ENCODE results near the gene ZHX3.

Gene ZHX3

GRCh38 chr20:41191562-41192500 lies 125.7 kb downstream of the ZHX3 start:
- Histone ChIP-seq H3K27ac (replicated peaks) (no peak overlapping the region), H3K27me3 (ENCODE audit: insufficient read depth, poor library complexity, severe bottlenecking) (no peaks in the 10 kb centered on the region), H3K4me3 (replicated peaks; ENCODE audit: insufficient read depth, low read length) (no peak overlapping the region)
- no peak for TF ChIP-seq POLR2AphosphoS5 (IDR thresholded peaks at IDR 0.05; ENCODE audit: low read depth)
- TF ChIP-seq REST (IDR thresholded peaks at IDR 0.05; ENCODE audit: insufficient replicate concordance, low read depth), result no peak
- no peak for TF ChIP-seq SPI1 (IDR thresholded peaks at IDR 0.05; ENCODE audit: borderline replicate concordance, low read depth)
- no peak for TF ChIP-seq GABPA (IDR thresholded peaks at IDR 0.05; ENCODE audit: low read depth)
- TF ChIP-seq, protein P1, sequence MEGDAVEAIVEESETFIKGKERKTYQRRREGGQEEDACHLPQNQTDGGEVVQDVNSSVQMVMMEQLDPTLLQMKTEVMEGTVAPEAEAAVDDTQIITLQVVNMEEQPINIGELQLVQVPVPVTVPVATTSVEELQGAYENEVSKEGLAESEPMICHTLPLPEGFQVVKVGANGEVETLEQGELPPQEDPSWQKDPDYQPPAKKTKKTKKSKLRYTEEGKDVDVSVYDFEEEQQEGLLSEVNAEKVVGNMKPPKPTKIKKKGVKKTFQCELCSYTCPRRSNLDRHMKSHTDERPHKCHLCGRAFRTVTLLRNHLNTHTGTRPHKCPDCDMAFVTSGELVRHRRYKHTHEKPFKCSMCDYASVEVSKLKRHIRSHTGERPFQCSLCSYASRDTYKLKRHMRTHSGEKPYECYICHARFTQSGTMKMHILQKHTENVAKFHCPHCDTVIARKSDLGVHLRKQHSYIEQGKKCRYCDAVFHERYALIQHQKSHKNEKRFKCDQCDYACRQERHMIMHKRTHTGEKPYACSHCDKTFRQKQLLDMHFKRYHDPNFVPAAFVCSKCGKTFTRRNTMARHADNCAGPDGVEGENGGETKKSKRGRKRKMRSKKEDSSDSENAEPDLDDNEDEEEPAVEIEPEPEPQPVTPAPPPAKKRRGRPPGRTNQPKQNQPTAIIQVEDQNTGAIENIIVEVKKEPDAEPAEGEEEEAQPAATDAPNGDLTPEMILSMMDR (IDR thresholded peaks at IDR 0.05; ENCODE audit: insufficient read depth, low read length), result no peak
- DNase-seq (ENCODE audit: low read depth in 1 of 2, low spot score in 1 of 2), result no peak

DNA sequence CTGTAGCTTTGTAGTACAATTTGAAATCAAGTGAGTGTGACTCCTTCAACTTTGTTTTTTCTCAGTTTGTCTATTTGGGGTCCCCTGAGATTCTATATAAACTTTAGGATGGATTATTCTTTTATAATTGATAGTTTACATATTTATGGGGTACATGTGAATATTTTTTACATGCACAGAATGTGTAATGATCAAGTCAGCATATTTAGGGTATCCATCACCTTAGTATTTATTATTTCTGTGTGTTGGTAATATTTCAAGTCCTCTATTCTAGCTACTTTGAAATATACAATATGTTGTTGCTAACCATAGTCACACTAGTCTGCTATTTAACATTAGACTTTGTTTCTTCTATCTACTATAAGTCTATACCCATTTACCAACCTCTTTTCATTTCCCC lies 129.9 kb downstream of the ZHX3 start:
- no peak for DNase-seq (ENCODE audit: low read depth in 1 of 2, low spot score in 1 of 2)
- Histone ChIP-seq H3K27me3 (ENCODE audit: insufficient read depth, poor library complexity, severe bottlenecking) (no peaks in the 10 kb centered on the region), H3K27ac (replicated peaks) (no peak overlapping the region), H3K4me3 (replicated peaks; ENCODE audit: insufficient read depth, low read length) (no peak overlapping the region)
- TF ChIP-seq SPI1 (IDR thresholded peaks at IDR 0.05; ENCODE audit: borderline replicate concordance, low read depth) (no peak), POLR2AphosphoS5 (IDR thresholded peaks at IDR 0.05; ENCODE audit: low read depth) (no peak), REST (IDR thresholded peaks at IDR 0.05; ENCODE audit: insufficient replicate concordance, low read depth) (no peak), GABPA (IDR thresholded peaks at IDR 0.05; ENCODE audit: low read depth) (no peak)
- TF ChIP-seq, protein P1 (IDR thresholded peaks at IDR 0.05; ENCODE audit: insufficient read depth, low read length), result no peak

DNA sequence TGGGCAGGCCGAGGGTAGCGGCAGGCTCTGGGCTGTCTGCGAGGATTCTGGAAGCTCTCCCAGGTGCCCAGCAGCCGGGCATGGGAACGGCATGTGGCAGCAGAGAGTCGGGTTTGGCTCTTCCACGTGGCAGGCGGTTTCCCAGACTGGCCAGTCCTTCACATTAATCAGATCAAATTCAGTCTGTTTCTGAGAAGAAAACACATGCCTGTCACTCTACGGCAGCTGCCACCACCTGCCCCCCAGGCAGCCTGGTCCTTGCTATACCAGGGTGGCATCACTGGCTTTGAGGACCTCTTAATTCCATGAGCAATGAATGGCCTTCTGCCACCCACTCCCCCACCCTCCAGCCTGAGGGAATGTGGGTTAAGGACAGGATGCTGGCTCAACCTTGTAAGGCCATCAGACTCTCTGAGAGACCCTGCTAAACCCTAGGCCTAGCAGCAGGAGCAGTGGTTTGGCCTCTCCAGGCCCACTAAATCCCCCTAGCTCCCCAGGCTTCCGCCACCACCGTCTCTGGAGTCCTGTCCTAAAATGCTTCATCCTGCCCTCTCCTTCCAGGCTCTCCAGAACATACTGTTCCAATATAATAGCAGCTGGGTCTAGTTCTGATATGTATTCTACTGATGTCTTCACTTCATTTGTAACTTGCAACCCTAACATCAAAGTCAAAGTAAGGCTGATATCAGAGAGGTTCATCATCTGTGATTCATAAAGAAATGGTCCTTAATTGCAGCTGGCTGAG lies 132.3 kb downstream of the ZHX3 start:
- DNase-seq (ENCODE audit: low read depth in 1 of 2, low spot score in 1 of 2), result no peak
- Histone ChIP-seq H3K27me3 (ENCODE audit: insufficient read depth, poor library complexity, severe bottlenecking) (no peaks in the 10 kb centered on the region), H3K27ac (replicated peaks) (no peak overlapping the region), H3K4me3 (replicated peaks; ENCODE audit: insufficient read depth, low read length) (no peak overlapping the region)
- no peak for TF ChIP-seq REST (IDR thresholded peaks at IDR 0.05; ENCODE audit: insufficient replicate concordance, low read depth)
- TF ChIP-seq POLR2AphosphoS5 (IDR thresholded peaks at IDR 0.05; ENCODE audit: low read depth), result no peak
